ENCODE data around the gene ZNF784. TPM values are rescaled to one million over a fixed set of nuclear protein-coding genes. Genes with fewer than 3 reads are reported as not detected.
A peak's percentile ranks its signal among the peaks of the same experiment; 100 is the strongest.

The ZNF784 gene
- total and polyA plus RNA-seq, 9 of the 15 experiments (the other 6 are each of a cell fraction or from before 2014, with no cell fraction given) = 0.14 to 6.1 (median 2.1) TPM

GRCh38 chr19:55640043-55640576, 15.7 kb upstream of the ZNF784 start (continued):
- TF ChIP-seq IRF9 (tag; IDR thresholded peaks at IDR 0.05) (no peak), PHB2 (IDR thresholded peaks at IDR 0.05; ENCODE audit: low read depth) (no peak), NUFIP1 (IDR thresholded peaks at IDR 0.05; ENCODE audit: partially characterized antibody) (no peak), PCBP1 (IDR thresholded peaks at IDR 0.05; ENCODE audit: low read depth, low read length, poor library complexity, severe bottlenecking) (peak; percentile 77), TSHZ1 (CRISPR knock-in tag; IDR thresholded peaks at IDR 0.05) (peak; percentile 53; the same call in 1 of the 2 replicates), SMAD1 (IDR thresholded peaks at IDR 0.05; ENCODE audit: low read depth, low read length, partially characterized antibody) (no peak), MIER1 (IDR thresholded peaks at IDR 0.05; ENCODE audit: low read depth) (no peak), PTRF (tag; IDR thresholded peaks at IDR 0.05) (no peak), SMARCA4 (IDR thresholded peaks at IDR 0.05) (no peak), KAT8 (IDR thresholded peaks at IDR 0.05; ENCODE audit: low read depth) (no peak), ARID1B (IDR thresholded peaks at IDR 0.05) (no peak), MEIS2 (IDR thresholded peaks at IDR 0.05; ENCODE audit: partially characterized antibody) (no peak), PTTG1 (tag; IDR thresholded peaks at IDR 0.05; ENCODE audit: low read depth) (no peak), NONO (IDR thresholded peaks at IDR 0.05; ENCODE audit: low read depth in 2 of 2, low read length in 1 of 2) (0 out of 4 replicates have a peak, but pooled peaks of 1 of the 2 experiments have one; percentile 42), SRSF3 (IDR thresholded peaks at IDR 0.05; ENCODE audit: insufficient read depth, low read length) (no peak), ARID3B (CRISPR knock-in tag; IDR thresholded peaks at IDR 0.05; ENCODE audit: borderline replicate concordance) (no peak), SMAD3 (CRISPR knock-in tag; conservative IDR thresholded peaks at IDR 0.05) (peak; percentile 49; the same call in 1 of the 2 replicates), SMAD2 (IDR thresholded peaks at IDR 0.05; ENCODE audit: low read depth, low read length) (no peak), GTF3C2 (IDR thresholded peaks at IDR 0.05; ENCODE audit: borderline replicate concordance, extremely low read depth, insufficient read length) (no peak), HNRNPUL1 (IDR thresholded peaks at IDR 0.05; ENCODE audit: low read length) (no peak)

Data from K562 (cell line).